GM21529 (cell line): ENCODE measurements around the gene OTUD3.

Source experiments
- ATAC-seq: cut with Tn5 transposase; IDR thresholded peaks from one replicate; pipeline ENCODE4 v1.9.1; 2021; ENCODE audit not compliant: unreplicated experiment

Gene OTUD3

DNA sequence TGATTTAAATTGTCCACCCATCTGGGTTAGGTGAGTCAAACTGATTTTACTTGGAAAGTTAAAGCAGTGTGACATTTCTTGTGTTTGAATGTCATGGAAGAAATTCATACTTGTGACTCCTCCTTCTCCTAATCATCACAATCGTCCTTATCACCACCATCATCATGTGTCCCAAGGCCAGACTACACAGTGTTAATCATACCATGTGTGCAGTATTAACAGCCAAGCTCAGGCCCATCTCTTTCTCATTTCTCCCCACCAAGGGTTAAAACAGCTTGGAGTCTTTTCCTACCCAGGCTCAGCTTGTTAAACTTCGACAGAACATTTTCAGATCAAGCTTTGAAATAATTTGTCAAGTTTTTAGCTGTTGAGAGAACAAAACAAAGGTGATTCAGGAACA, 63.7 kb downstream of the OTUD3 start:
- no peak for ATAC-seq

DNA sequence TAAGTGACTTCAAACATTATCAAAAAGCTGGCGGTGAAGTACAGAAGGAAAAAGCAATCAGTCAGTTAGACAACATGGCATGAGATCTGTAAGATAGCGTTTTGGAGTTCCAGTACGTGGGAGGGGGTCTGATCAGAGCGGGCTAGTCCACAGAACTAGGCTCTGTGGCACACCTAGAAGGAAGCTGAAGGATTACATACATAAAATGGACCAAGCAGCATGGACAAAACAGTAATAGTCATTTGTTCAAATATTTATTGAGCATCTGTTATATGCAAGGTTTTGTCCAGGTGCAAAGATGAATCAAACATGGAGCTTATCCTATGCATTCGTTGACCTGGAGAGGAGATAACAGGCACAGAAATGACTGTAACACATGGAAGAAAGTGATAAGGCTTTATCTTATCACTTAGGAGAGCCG, 64.1 kb downstream of the OTUD3 start:
- ATAC-seq, result no peak

- no peak for ATAC-seq
These were observed 64.8 kb downstream of the OTUD3 start for GRCh38 chr1:19946971-19947370.

- no peak for ATAC-seq
These were observed 66.8 kb downstream of the OTUD3 start for GRCh38 chr1:19949016-19949415.

DNA sequence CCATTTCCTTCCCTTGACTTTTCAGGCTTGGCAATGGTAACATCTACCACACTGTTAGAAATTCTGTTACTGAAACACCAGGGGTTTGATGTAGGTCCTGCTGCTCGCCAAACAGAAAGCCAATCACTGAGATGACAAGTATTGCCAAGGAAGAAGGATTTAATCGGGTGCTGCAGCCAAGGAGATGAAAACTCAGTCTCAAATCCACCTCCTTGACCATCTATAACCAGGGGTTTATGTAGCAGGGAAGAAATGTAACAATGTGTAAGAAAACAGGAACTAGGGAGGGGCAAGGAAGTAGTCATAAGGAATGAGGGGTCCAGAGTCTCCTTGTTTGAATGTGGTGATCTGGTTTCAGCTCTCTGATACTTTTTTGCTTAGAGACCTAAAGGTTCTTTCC, 71.9 kb downstream of the OTUD3 start:
- no peak for ATAC-seq

- ATAC-seq, result no peak
These were observed 73.5 kb downstream of the OTUD3 start for GRCh38 chr1:19955534-19956170.

- no peak for ATAC-seq
These were observed 75.6 kb downstream of the OTUD3 start for GRCh38 chr1:19957779-19958178.

- no peak for ATAC-seq
These were observed 78.4 kb downstream of the OTUD3 start for GRCh38 chr1:19960591-19960990.
